Retinal pigment epithelial cell (primary cell): Measurements from ENCODE around the gene PIP4K2B.

ENCODE experiments used
- DNase-seq: peaks from one replicate; pipeline ENCODE4 v3.0.0-alpha.2; 2010; ENCODE audit warnings: low read depth
- H3K4me3 ChIP-seq: 2 replicates; pipeline ENCODE4 v1.5.1; 2011; ENCODE audit warnings: mild to moderate bottlenecking, low read length, control low read depth, moderate library complexity
- CTCF ChIP-seq: conservative IDR thresholded peaks from 2 replicates; pipeline ENCODE4 v1.5.1; 2011; ENCODE audit warnings: low read depth, low read length, control low read depth, inconsistent platforms

The PIP4K2B gene

DNA sequence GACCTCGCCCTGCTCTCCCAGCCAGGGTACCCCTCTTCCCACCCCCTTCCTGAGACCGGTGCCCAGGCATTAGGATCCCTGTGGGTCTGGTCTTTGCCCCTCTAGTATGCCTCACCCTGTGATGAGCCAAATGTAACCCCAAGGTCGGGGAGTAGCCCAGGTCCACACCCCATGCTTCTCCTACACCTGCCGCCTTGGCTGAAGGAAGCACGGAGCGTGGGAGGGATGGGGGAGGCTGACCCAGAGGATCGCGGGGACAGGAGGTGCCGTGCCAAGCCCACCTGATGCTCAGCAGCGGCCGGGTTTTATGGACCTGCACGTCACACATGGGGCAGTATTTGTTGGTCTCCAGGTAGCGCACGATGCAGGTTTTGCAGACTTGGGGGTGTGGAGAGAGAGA lies 60.1 kb downstream of the PIP4K2B start:
- DNase-seq, result no peak
- no peak for TF ChIP-seq CTCF
- no peak overlapping the region for H3K4me3 ChIP-seq

DNA sequence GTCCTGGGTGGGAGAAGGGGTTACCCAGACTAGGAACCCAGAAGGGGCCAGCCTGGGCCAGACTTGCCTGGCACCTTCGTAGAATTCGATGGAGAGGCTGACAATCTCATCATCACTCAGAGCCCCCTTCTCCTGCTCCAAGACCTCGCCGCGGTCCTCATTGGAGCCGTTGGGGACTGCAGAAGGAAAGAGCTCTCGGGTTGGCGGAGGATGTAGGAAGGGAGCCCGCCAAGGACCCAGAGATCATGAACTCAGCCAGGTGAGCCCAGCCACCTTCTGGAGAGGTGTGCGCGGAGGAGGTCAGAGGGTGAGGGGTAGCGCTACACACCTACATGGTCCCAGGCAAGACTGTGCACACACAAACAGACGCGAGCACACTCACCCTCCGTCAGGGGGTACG lies 60.7 kb downstream of the PIP4K2B start:
- no peak for DNase-seq
- H3K4me3 ChIP-seq, result no peak overlapping the region
- no peak for TF ChIP-seq CTCF

DNA sequence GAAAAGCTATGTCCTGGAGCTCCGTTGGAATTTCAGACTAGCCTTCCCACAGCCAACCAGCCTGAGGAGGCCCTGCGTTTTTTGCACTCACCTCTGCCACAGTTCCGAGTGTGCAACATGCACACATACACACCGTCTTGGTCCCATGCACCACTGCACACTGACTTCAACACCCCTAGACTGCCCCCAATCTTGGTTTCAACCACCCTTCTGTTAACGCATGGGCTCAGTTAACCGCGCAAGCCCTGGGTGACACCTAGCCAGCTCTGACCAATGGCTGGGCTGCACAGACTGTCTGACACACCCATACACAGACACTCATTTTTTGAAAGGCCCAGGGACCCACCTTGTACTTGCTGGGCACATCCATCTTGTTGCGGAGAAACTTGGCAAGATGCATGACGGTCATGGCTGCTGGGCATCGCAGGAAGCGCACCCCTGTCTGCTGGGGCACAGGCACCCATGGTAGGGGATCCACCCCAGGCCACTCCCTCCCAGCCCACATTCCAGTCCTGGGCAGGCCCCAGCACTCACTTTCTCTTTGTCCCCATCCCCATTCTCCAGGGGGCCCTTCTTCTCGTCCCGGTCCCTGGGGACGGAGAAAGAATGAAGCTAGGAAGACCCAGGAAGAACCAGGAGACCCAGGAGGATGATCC lies 61.2 kb downstream of the PIP4K2B start:
- no peak for DNase-seq
- no peak for TF ChIP-seq CTCF
- H3K4me3 ChIP-seq, result no peak overlapping the region

- peak; percentile 91 for TF ChIP-seq CTCF
- no peak overlapping the region for H3K4me3 ChIP-seq
- no peak for DNase-seq
Observed at GRCh38 chr17:38735161-38735997, 64.0 kb downstream of the PIP4K2B start.

GRCh38 chr17:38733982-38734973 lies 65.1 kb downstream of the PIP4K2B start:
- TF ChIP-seq CTCF, result peak; percentile 43
- no peak overlapping the region for H3K4me3 ChIP-seq
- DNase-seq, result no peak

GRCh38 chr17:38733282-38733981 lies 65.9 kb downstream of the PIP4K2B start:
- no peak for TF ChIP-seq CTCF
- H3K4me3 ChIP-seq, result no peak overlapping the region
- DNase-seq, result no peak
